GM06990 (cell line): ENCODE data around the gene UNC119.

ENCODE experiments used
- DNase-seq: peaks from one replicate; pipeline ENCODE4 v3.0.0-alpha.2; 2011; ENCODE audit not compliant: insufficient read length; ENCODE audit errors: extremely low read depth
- H3K27me3 ChIP-seq: replicated peaks from 2 replicates; pipeline ENCODE4 v1.6.0; 2011; ENCODE audit warnings: low read length; ENCODE audit not compliant: control insufficient read depth, insufficient read depth
- H3K36me3 ChIP-seq: 2 replicates; pipeline ENCODE4 v1.5.1; 2011; ENCODE audit warnings: low read length; ENCODE audit not compliant: control insufficient read depth, insufficient read depth
- H3K4me3 ChIP-seq: replicated peaks from 2 replicates; pipeline ENCODE4 v1.5.1; 2011; ENCODE audit warnings: low read depth, mild to moderate bottlenecking, control low read depth, low read length
- TF ChIP-seq, protein P1 (sequence below): IDR thresholded peaks from 2 replicates; pipeline ENCODE4 v1.5.1; 2011; ENCODE audit warnings: low read length, control low read depth, mild to moderate bottlenecking, inconsistent platforms; ENCODE audit not compliant: insufficient read depth, poor library complexity, severe bottlenecking

UNC119 gene

DNA sequence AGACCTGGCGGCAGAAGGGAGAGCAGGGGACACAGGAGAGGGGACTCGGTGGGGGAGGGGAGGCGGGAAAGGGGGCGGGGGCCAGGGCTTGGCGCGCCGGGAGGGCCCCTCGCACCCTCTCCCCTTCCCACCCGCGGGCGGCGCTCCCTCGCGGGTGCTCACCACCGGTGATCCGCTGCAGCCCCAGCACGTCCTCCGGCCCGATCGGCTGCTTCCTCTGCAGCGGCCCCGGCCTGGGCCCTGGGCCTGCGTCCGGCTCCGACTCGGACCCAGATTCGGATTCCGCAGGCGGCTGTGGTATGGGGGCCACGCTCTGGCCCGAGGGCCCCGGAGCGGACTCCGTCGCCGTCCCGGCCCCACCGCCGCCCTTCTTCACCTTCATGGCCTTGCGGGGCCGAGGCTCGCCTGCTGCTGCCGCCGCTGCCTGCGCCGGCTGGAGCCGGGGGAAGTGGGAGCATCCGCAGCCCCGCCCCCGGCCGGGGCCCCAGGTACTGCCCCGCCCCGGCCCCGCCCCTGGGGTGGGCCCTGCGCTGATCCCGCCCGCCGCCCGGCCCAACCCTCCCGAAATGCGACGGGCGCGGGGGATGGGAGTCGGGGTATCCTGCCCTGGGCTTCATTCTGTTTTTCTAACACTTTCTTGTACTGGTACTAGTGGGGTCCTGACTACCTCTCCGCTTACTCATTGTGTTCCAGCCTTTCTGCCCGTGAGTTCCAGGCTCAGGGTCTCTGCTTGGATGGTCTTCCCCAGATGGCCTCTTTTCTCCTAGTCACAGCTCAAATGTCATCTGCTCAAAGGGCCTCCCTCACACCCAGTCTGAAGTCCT, at the start of gene UNC119:
Gene UNC119, minus strand, starts transcription at position 449 of the 824 bp plus-strand sequence. Its CDS starts 67 bp downstream, at position 382.
- Histone ChIP-seq H3K4me3 (peak within 1 kb of the TSS; percentile 81), H3K36me3 (peaks cover 33% of the 10 kb centered on the region), H3K27me3 (no peaks in the 10 kb centered on the region)
- DNase-seq: peak; percentile 81
- TF ChIP-seq, protein P1, sequence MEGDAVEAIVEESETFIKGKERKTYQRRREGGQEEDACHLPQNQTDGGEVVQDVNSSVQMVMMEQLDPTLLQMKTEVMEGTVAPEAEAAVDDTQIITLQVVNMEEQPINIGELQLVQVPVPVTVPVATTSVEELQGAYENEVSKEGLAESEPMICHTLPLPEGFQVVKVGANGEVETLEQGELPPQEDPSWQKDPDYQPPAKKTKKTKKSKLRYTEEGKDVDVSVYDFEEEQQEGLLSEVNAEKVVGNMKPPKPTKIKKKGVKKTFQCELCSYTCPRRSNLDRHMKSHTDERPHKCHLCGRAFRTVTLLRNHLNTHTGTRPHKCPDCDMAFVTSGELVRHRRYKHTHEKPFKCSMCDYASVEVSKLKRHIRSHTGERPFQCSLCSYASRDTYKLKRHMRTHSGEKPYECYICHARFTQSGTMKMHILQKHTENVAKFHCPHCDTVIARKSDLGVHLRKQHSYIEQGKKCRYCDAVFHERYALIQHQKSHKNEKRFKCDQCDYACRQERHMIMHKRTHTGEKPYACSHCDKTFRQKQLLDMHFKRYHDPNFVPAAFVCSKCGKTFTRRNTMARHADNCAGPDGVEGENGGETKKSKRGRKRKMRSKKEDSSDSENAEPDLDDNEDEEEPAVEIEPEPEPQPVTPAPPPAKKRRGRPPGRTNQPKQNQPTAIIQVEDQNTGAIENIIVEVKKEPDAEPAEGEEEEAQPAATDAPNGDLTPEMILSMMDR: no peak

DNA sequence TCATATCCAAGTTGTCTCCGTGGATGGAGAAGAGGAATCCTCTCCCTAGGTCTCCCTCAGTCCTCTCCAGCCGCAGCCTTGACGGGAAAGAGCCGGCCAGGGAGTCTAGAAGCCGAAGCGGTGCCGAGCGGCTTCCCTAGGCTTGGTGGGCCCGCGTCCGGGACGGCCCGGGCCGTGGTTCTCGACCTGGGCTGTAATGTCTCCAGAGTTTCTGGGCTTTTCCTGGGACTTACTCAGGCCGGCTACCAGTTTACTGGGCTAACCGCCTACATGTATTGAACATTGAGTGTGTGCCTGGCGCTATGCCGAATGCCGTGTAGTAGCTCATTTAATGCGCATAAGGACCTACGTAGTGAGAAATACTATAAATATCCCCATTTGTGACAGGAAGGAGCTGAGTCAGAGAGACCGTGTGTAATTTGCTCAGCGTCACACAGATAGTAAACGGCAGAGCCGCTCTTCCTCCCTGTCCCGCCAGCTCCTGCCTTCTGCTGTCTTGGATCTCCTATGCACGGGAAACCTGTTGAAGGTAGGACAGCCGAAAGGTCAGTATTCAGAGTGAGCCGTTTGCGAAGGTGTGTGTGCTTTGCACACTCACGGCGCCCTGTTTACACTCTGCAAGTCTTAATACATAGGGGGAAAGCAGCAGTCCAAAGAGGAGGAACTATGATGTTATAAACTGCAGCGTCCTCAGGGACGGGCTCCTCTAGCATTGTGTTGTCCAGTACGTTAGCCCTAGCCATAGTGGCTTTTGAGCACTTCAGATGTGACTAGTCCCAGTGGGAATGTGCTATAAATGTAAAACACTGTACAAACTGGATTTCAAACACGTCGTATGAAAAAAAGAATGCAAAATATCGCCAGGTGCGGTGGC, 47.1 kb upstream of the UNC119 start:
- TF ChIP-seq, protein P1: no peak

DNA sequence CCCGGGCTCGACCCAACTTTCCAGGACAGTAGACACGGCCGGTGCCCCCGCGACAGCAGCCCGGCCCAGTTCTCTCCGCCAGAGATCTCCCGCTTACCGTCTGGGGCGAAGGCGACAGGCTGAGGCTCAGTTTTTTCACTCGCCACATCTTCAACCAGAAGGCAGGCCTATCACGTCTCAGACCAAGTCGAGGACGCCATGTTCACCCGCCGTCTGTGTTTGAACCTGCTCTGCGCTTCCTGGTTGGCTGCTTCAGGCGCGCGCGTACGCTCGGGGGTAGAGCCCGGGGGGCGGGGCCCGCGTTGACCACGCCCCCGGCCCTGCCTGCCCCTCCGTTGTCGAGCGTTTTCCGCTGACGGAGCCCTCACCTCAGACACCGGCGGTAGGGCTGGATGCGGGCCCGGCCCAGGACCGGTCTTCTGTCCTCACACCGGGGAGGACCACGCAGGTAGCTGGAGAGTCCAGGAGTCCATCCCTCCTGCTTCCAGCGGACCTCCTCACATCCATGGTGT, 46.4 kb upstream of the UNC119 start, which contains the start of gene SPAG5:
Gene SPAG5, minus strand, starts transcription at position 227 of the 512 bp plus-strand sequence. Its CDS starts 79 bp downstream, at position 148.
- TF ChIP-seq, protein P1: no peak
- no peaks in the 10 kb centered on the region for H3K27me3 ChIP-seq
- H3K4me3 ChIP-seq: peak within 1 kb of the TSS; percentile 90
- DNase-seq: peak; percentile 98
- peaks cover 1% of the 10 kb centered on the region for H3K36me3 ChIP-seq

More for the DNA sequence above, 47.1 kb upstream of the UNC119 start:
- no peaks in the 10 kb centered on the region for H3K27me3 ChIP-seq
- peaks cover 1% of the 10 kb centered on the region for H3K36me3 ChIP-seq
- peak overlapping the region; percentile 90 for H3K4me3 ChIP-seq
- no peak for DNase-seq

- no peak for DNase-seq
- TF ChIP-seq, protein P1: no peak
- peaks cover 1% of the 10 kb centered on the region for H3K36me3 ChIP-seq
Measured at GRCh38 chr17:28598389-28598788, 46.0 kb upstream of the UNC119 start.

GRCh38 chr17:28597606-28598383, 45.4 kb upstream of the UNC119 start:
- TF ChIP-seq, protein P1: no peak
- Histone ChIP-seq H3K27me3 (no peaks in the 10 kb centered on the region), H3K4me3 (peak overlapping the region; percentile 90), H3K36me3 (peaks cover 6% of the 10 kb centered on the region)
- DNase-seq: no peak

More at GRCh38 chr17:28598389-28598788, 46.0 kb upstream of the UNC119 start:
- Histone ChIP-seq H3K27me3 (no peaks in the 10 kb centered on the region), H3K4me3 (peak overlapping the region; percentile 90)
